Endothelial cell of umbilical vein (primary cell): Measurements from ENCODE around the gene DALRD3. TPM values are rescaled to one million over a fixed set of nuclear protein-coding genes. Genes with fewer than 3 reads are reported as not detected.

Experiments
- BruUV-seq: library from RNA; stranded (reverse); fragments of 400-500 nt; replicated peaks from 2 replicates; lab custom pipeline; 2021; lab: Mats Ljungman, UMichigan
- CTCF ChIA-PET: fragments of 300-600, 350-600 bp; sonication (Branson Sonifier 250); formaldehyde crosslinking; loops from one replicate; lab custom pipeline; 2021; ENCODE audit warnings: antibody characterized with exemption, inconsistent platforms; lab: Charles Lee
- POLR2A ChIA-PET: fragments of 300-600, 350-600 bp; sonication (Branson Sonifier 250); formaldehyde crosslinking; loops from one replicate; lab custom pipeline; 2021; ENCODE audit warnings: antibody characterized with exemption, inconsistent platforms; lab: Charles Lee
- DNase-seq: peaks from one replicate; pipeline ENCODE4 v3.0.0-alpha.2; 2011; ENCODE audit warnings: low read depth, low spot score
- FAIRE-seq: peaks from 2 replicates; lab custom pipeline; 2011; peaks lifted over from hg19 to GRCh38; lab: Jason Lieb, UNC
- H2AFZ ChIP-seq: 2 replicates; pipeline ENCODE4 v1.6.0; 2012; ENCODE audit warnings: low read depth, low read length, control low read depth, inconsistent platforms
- H3K27ac ChIP-seq: 2 replicates; pipeline ENCODE4 v1.5.1; 2011; ENCODE audit warnings: low read depth, mild to moderate bottlenecking, control low read depth, low read length, moderate library complexity; ENCODE audit not compliant: insufficient read depth
- H3K27me3 ChIP-seq, 2 experiments: 2 replicates each; pipeline versions ENCODE4 v1.6.0 to v1.6.1; 2011; ENCODE audit warnings: low read length in 2 of 2, mixed read lengths in 1 of 2; ENCODE audit not compliant: control insufficient read depth in 2 of 2, insufficient read depth in 2 of 2
- H3K36me3 ChIP-seq, 2 experiments: 2 replicates in 1 of 2; 3 replicates in 1 of 2; pipeline ENCODE4 v1.5.1; 2011; ENCODE audit warnings: low read length in 2 of 2, mild to moderate bottlenecking in 1 of 2, moderate library complexity in 1 of 2; ENCODE audit not compliant: control insufficient read depth in 2 of 2, insufficient read depth in 2 of 2; ENCODE audit errors: extremely low read depth in 1 of 2
- H3K4me1 ChIP-seq: 3 replicates; pipeline ENCODE4 v1.5.1; 2011; ENCODE audit warnings: mild to moderate bottlenecking, low read length; ENCODE audit not compliant: control insufficient read depth, insufficient read depth; ENCODE audit errors: extremely low read depth
- H3K4me2 ChIP-seq: 2 replicates; pipeline ENCODE4 v1.6.1; 2011; ENCODE audit warnings: low read length, control low read depth, mixed read lengths; ENCODE audit not compliant: insufficient read depth
- H3K4me3 ChIP-seq, 3 experiments: fragments of 200-600 bp in 1 of 3; sonication (generic), shearing (Covaris generic) in 1 of 3; replicated peaks in 1 of 3; 2 replicates each; pipeline ENCODE4 v1.5.1; 2011 to 2016; ENCODE audit warnings: control low read depth in 3 of 3, low read length in 3 of 3, mild to moderate bottlenecking in 2 of 3, inconsistent platforms in 1 of 3, low read depth in 1 of 3, moderate library complexity in 1 of 3; ENCODE audit not compliant: insufficient read depth in 1 of 3
- H3K79me2 ChIP-seq: 2 replicates; pipeline ENCODE4 v1.6.0; 2012; ENCODE audit warnings: low read length, inconsistent platforms; ENCODE audit not compliant: control insufficient read depth, insufficient read depth
- H3K9ac ChIP-seq: replicated peaks from 2 replicates; pipeline ENCODE3; 2011; ENCODE audit warnings: low read length, control low read depth; ENCODE audit not compliant: insufficient read depth; ENCODE audit errors: extremely low read depth
- H3K9me1 ChIP-seq: replicated peaks from 3 replicates; pipeline ENCODE4 v1.6.0; 2011; ENCODE audit warnings: mild to moderate bottlenecking, low read length; ENCODE audit not compliant: control insufficient read depth, insufficient read depth; ENCODE audit errors: extremely low read depth
- H3K9me3 ChIP-seq: replicated peaks from 2 replicates; pipeline ENCODE4 v1.5.1; 2012; ENCODE audit warnings: low read length, inconsistent platforms; ENCODE audit not compliant: control insufficient read depth, insufficient read depth
- H4K20me1 ChIP-seq: replicated peaks from 2 replicates; pipeline ENCODE3; 2011; ENCODE audit warnings: mild to moderate bottlenecking, low read length; ENCODE audit not compliant: control insufficient read depth, insufficient read depth; ENCODE audit errors: extremely low read depth
- EZH2 ChIP-seq: IDR thresholded peaks from 2 replicates; pipeline ENCODE4 v1.6.1; 2012; ENCODE audit warnings: borderline replicate concordance, low read depth, mild to moderate bottlenecking, moderate library complexity, low read length, inconsistent platforms; ENCODE audit not compliant: severe bottlenecking
- FOS ChIP-seq: IDR thresholded peaks from 2 replicates; pipeline ENCODE4 v1.6.1; 2011; ENCODE audit warnings: mild to moderate bottlenecking, low read length, moderate library complexity, borderline replicate concordance; ENCODE audit not compliant: insufficient read depth
- GATA2 ChIP-seq: IDR thresholded peaks from 2 replicates; pipeline ENCODE4 v1.7.0; 2011; ENCODE audit warnings: low read depth, mild to moderate bottlenecking, moderate library complexity, mixed read lengths, low read length; ENCODE audit not compliant: insufficient read length, insufficient read depth
- JUN ChIP-seq: IDR thresholded peaks from 2 replicates; pipeline ENCODE4 v1.6.1; 2011; ENCODE audit warnings: borderline replicate concordance, low read depth; ENCODE audit not compliant: insufficient read length, insufficient read depth
- MYC ChIP-seq: IDR thresholded peaks from one replicate; pipeline ENCODE4 v1.6.1; 2011; ENCODE audit warnings: mild to moderate bottlenecking, low read depth, low read length
- POLR2A ChIP-seq: IDR thresholded peaks from 2 replicates; pipeline ENCODE4 v1.6.1; 2012; ENCODE audit warnings: low read depth, mild to moderate bottlenecking, control low read depth, low read length
- POLR2AphosphoS5 ChIP-seq: IDR thresholded peaks from 2 replicates; pipeline ENCODE4 v1.6.1; 2012; ENCODE audit warnings: low read depth, mild to moderate bottlenecking, control low read depth, low read length, moderate library complexity; ENCODE audit not compliant: insufficient read depth
- dilution Hi-C: fragments of 300-500 bp; cut with MboI; formaldehyde crosslinking; loops from one replicate; pipeline ENCODE4 v1.15.0; 2019; ENCODE audit warnings: low sequenced_read_pairs; ENCODE audit not compliant: extremely low pct_ligation_motif_present
- intact Hi-C: fragments of 100-400 bp; cut with micrococcal nuclease; formaldehyde crosslinking; loops from one replicate; pipeline ENCODE4 v1.10.0; 2022
- polyA plus RNA-seq, 4 experiments: library from polyadenylated mRNA; depleted of rRNA in 3 of 4; stranded (reverse) in 3 of 4; unstranded in 1 of 4; fragments of >200 nt; gene quantifications; 2 replicates each; pipeline versions ENCODE4 v1.2.1 to v1.2.3, GENCODE V29; 2011 to 2012; ENCODE audit warnings: missing spikeins in 1 of 4
- total RNA-seq: library from RNA; stranded (reverse); gene quantifications from 2 replicates; pipeline ENCODE4 v1.2.3, GENCODE V29; 2021
- TF ChIP-seq, protein P1 (sequence below): IDR thresholded peaks from 2 replicates; pipeline ENCODE4 v1.6.1; 2011; ENCODE audit not compliant: insufficient read depth, insufficient read length
- TF ChIP-seq, protein P2 (sequence below), 2 donors: IDR thresholded peaks; 1 replicate in 1 of 2; 2 replicates in 1 of 2; pipeline ENCODE4 v1.5.1; 2011; ENCODE audit warnings: low read length in 2 of 2, mild to moderate bottlenecking in 2 of 2, moderate library complexity in 2 of 2, control low read depth in 1 of 2, inconsistent platforms in 1 of 2, low read depth in 1 of 2; ENCODE audit not compliant: insufficient read depth in 1 of 2; ENCODE audit errors: extremely low read depth in 1 of 2

The DALRD3 gene
- total and polyA plus RNA-seq, 2 donors (not counting 3 experiments of a cell fraction or from before 2014, with no cell fraction given), result 22.7 to 60.8 TPM

GRCh38 chr3:49023775-49024174, 5.4 kb upstream of the DALRD3 start:
- Histone ChIP-seq H3K4me1 (peaks cover 28% of the 10 kb centered on the region), H4K20me1 (no peaks in the 10 kb centered on the region), H3K9me3 (no peaks in the 10 kb centered on the region), H3K27ac (no peak overlapping the region), H2AFZ (no peak overlapping the region), H3K9ac (no peak overlapping the region), H3K4me2 (no peak overlapping the region), H3K27me3 (no peaks in the 10 kb centered on the region), H3K9me1 (no peaks in the 10 kb centered on the region), H3K79me2 (peaks cover 53% of the 10 kb centered on the region), H3K4me3 (no peak overlapping the region), H3K36me3 (peaks cover 13 to 27% of the 10 kb centered on the region in 2 experiments)
- dilution Hi-C loops (no loop called here), intact Hi-C loops (no loop called here)
- ChIA-PET POLR2A (no interaction called here), CTCF (interaction anchor here (4.4 to 8.3 kb wide), 2 partner anchors 16 to 36 kb away, joined by 38 to 127 read pairs; partner anchors contain the start of genes P4HTM and WDR6)
- no peak for DNase-seq
- FAIRE-seq, result no peak
- BruUV-seq, result no TSS peak
- TF ChIP-seq FOS (no peak), MYC (no peak), EZH2 (no peak), JUN (no peak), POLR2AphosphoS5 (no peak), POLR2A (no peak), GATA2 (no peak)
- TF ChIP-seq, protein P1, sequence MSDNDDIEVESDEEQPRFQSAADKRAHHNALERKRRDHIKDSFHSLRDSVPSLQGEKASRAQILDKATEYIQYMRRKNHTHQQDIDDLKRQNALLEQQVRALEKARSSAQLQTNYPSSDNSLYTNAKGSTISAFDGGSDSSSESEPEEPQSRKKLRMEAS, result no peak
- TF ChIP-seq, protein P2, sequence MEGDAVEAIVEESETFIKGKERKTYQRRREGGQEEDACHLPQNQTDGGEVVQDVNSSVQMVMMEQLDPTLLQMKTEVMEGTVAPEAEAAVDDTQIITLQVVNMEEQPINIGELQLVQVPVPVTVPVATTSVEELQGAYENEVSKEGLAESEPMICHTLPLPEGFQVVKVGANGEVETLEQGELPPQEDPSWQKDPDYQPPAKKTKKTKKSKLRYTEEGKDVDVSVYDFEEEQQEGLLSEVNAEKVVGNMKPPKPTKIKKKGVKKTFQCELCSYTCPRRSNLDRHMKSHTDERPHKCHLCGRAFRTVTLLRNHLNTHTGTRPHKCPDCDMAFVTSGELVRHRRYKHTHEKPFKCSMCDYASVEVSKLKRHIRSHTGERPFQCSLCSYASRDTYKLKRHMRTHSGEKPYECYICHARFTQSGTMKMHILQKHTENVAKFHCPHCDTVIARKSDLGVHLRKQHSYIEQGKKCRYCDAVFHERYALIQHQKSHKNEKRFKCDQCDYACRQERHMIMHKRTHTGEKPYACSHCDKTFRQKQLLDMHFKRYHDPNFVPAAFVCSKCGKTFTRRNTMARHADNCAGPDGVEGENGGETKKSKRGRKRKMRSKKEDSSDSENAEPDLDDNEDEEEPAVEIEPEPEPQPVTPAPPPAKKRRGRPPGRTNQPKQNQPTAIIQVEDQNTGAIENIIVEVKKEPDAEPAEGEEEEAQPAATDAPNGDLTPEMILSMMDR (IDR thresholded peaks at IDR 0.05; ENCODE audit: extremely low read depth in 1 of 2, insufficient read depth in 1 of 2, low read depth in 1 of 2, low read length in 2 of 2), result no peak
